ENCODE results near the gene ARID5B. TPM values are rescaled to one million over a fixed set of nuclear protein-coding genes. Genes with fewer than 3 reads are reported as not detected.

The ARID5B gene
- total and polyA plus RNA-seq, 2 of the 4 experiments (the other 2 are of a cell fraction): 41.0 to 125 TPM

DNA sequence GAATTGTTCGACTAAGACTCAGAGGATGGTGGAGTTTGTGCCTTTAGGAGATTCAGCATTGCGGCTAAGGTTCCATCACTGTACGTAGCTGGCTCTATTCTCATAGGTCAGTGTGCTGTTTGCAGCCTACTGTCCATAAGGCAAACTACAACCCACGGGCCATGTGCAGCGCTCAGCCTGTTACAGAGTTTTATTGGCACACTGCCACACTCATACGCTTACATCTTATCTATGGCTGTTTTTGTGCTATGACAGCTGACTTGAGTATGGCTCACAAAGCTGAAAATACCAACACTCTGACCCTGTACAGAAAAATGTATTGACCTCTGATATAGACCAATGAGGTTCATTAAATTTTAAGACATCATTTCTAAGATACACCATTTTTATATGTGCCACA, 114.5 kb downstream of the ARID5B start:
- Histone ChIP-seq H3K9me3 (ENCODE audit: control insufficient read depth, insufficient read depth, low read length) (no peaks in the 10 kb centered on the region), H4K8ac (ENCODE audit: low read depth in 2 of 2, low read length in 2 of 2) (peak overlapping the region in 1 of 2 experiments; percentile 59; a peak in 1 of 4 replicates), H3K36me3 (ENCODE audit: control insufficient read depth, insufficient read depth, low read length) (peaks cover 18% of the 10 kb centered on the region), H2BK15ac (ENCODE audit: low read depth, low read length) (peak overlapping the region; percentile 66; the same call in 1 of the 3 replicates), H3K4me1 (ENCODE audit: control insufficient read depth, insufficient read depth, low read length) (peaks cover 27% of the 10 kb centered on the region), H2AK9ac (replicated peaks; ENCODE audit: low read depth, low read length, poor library complexity) (peak overlapping the region; percentile 77), H3K27me3 (ENCODE audit: control insufficient read depth, insufficient read depth, low read length) (no peaks in the 10 kb centered on the region), H4K91ac (ENCODE audit: insufficient read depth, low read depth, low read length) (peak overlapping the region; percentile 21; the same call in 1 of the 2 replicates), H3K79me1 (ENCODE audit: low read depth in 1 of 2, low read length in 2 of 2) (peaks cover 40 to 66% of the 10 kb centered on the region in 2 experiments), H3K4ac (ENCODE audit: low read depth, low read length) (peak overlapping the region; percentile 70), H2AK5ac (ENCODE audit: low read depth, low read length) (peak overlapping the region; percentile 72), H4K20me1 (ENCODE audit: insufficient read depth, low read length) (peaks cover 8% of the 10 kb centered on the region), H3K56ac (ENCODE audit: extremely low read depth, insufficient read depth, low read length) (no peak overlapping the region), H2BK5ac (ENCODE audit: low read depth, low read length, poor library complexity, severe bottlenecking) (peak overlapping the region; percentile 48), H3K9ac (ENCODE audit: low read depth, low read length) (no peak overlapping the region), H2BK20ac (ENCODE audit: low read depth, low read length) (peak overlapping the region; percentile 26), H4K5ac (ENCODE audit: low read depth, low read length) (no peak overlapping the region), H3K4me2 (ENCODE audit: low read depth, low read length) (no peak overlapping the region), H2AFZ (replicated peaks; ENCODE audit: low read length, poor library complexity) (no peak overlapping the region), H3K18ac (ENCODE audit: low read depth, low read length) (no peak overlapping the region), H2BK120ac (ENCODE audit: low read depth, low read length) (peak overlapping the region; percentile 73; the same call in 1 of the 2 replicates), H3K4me3 (ENCODE audit: insufficient read depth, low read depth, low read length) (no peak overlapping the region), H3K23ac (ENCODE audit: low read depth, low read length) (peak overlapping the region; percentile 20; the same call in 1 of the 2 replicates), H3K9me1 (ENCODE audit: insufficient read depth, low read length) (peaks cover 16% of the 10 kb centered on the region), H3K14ac (replicated peaks; ENCODE audit: low read depth, low read length) (peak overlapping the region; percentile 80), H3K27ac (ENCODE audit: insufficient read depth, low read length) (peak overlapping the region; percentile 17; the same call in 1 of the 2 replicates)
- no TSS peak for BruUV-seq (replicated peaks)
- intact Hi-C loops (cut with micrococcal nuclease): no loop called here
- ATAC-seq (ENCODE audit: low read depth) (no peak; the same call in 1 of the 2 replicates), DNase-seq (peak; percentile 55)
- POLR2A ChIA-PET (ENCODE audit: unreplicated experiment): no interaction called here
- dilution Hi-C loops (cut with HindIII; ENCODE audit: low sequenced_read_pairs, unreplicated experiment): no loop called here
- TF ChIP-seq FOS (IDR thresholded peaks at IDR 0.05; ENCODE audit: low read depth, low read length) (no peak), CHD1 (IDR thresholded peaks at IDR 0.05; ENCODE audit: low read depth, low read length) (no peak), MAFK (IDR thresholded peaks at IDR 0.05; ENCODE audit: low read depth, low read length) (no peak), MAZ (IDR thresholded peaks at IDR 0.05; ENCODE audit: borderline replicate concordance, low read depth, low read length) (no peak), MXI1 (IDR thresholded peaks at IDR 0.05; ENCODE audit: borderline replicate concordance, low read depth, low read length) (no peak), POLR2A (IDR thresholded peaks at IDR 0.05; ENCODE audit: low read depth, low read length) (no peak), SMC3 (IDR thresholded peaks at IDR 0.05; ENCODE audit: low read depth, low read length) (no peak), NFE2L2 (IDR thresholded peaks at IDR 0.05; ENCODE audit: low read depth, low read length) (no peak), RFX5 (IDR thresholded peaks at IDR 0.05; ENCODE audit: low read depth, low read length) (no peak), CEBPB (IDR thresholded peaks at IDR 0.05; ENCODE audit: low read depth, low read length) (no peak), RAD21 (IDR thresholded peaks at IDR 0.05; ENCODE audit: low read length) (no peak), RCOR1 (IDR thresholded peaks at IDR 0.05; ENCODE audit: insufficient replicate concordance, low read length) (no peak), BHLHE40 (IDR thresholded peaks at IDR 0.05; ENCODE audit: low read depth, low read length) (no peak)
- TF ChIP-seq, protein P1, sequence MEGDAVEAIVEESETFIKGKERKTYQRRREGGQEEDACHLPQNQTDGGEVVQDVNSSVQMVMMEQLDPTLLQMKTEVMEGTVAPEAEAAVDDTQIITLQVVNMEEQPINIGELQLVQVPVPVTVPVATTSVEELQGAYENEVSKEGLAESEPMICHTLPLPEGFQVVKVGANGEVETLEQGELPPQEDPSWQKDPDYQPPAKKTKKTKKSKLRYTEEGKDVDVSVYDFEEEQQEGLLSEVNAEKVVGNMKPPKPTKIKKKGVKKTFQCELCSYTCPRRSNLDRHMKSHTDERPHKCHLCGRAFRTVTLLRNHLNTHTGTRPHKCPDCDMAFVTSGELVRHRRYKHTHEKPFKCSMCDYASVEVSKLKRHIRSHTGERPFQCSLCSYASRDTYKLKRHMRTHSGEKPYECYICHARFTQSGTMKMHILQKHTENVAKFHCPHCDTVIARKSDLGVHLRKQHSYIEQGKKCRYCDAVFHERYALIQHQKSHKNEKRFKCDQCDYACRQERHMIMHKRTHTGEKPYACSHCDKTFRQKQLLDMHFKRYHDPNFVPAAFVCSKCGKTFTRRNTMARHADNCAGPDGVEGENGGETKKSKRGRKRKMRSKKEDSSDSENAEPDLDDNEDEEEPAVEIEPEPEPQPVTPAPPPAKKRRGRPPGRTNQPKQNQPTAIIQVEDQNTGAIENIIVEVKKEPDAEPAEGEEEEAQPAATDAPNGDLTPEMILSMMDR (conservative IDR thresholded peaks at IDR 0.05; ENCODE audit: low read depth, low read length): no peak
- TF ChIP-seq, protein P2, sequence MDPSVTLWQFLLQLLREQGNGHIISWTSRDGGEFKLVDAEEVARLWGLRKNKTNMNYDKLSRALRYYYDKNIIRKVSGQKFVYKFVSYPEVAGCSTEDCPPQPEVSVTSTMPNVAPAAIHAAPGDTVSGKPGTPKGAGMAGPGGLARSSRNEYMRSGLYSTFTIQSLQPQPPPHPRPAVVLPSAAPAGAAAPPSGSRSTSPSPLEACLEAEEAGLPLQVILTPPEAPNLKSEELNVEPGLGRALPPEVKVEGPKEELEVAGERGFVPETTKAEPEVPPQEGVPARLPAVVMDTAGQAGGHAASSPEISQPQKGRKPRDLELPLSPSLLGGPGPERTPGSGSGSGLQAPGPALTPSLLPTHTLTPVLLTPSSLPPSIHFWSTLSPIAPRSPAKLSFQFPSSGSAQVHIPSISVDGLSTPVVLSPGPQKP (IDR thresholded peaks at IDR 0.05; ENCODE audit: borderline replicate concordance, low read depth, low read length): no peak
- TF ChIP-seq, protein P3, sequence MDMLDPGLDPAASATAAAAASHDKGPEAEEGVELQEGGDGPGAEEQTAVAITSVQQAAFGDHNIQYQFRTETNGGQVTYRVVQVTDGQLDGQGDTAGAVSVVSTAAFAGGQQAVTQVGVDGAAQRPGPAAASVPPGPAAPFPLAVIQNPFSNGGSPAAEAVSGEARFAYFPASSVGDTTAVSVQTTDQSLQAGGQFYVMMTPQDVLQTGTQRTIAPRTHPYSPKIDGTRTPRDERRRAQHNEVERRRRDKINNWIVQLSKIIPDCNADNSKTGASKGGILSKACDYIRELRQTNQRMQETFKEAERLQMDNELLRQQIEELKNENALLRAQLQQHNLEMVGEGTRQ (IDR thresholded peaks at IDR 0.05; ENCODE audit: low read depth, low read length): no peak
- in situ Hi-C loops (cut with MboI; ENCODE audit: low sequenced_read_pairs): no loop called here
- CTCF ChIA-PET: no interaction called here
- 100% methylated on average over 1 of the region's 6 CpGs; no CpG with 5 or more reads in 1 of the 2 experiments for WGBS, 2 experiments (ENCODE audit: extremely low coverage in 2 of 2, insufficient read length in 1 of 2)
